GM18951 (cell line): ENCODE measurements around the gene BTBD7.

ENCODE experiments used
- POLR2A ChIP-seq: IDR thresholded peaks from 4 replicates; pipeline ENCODE4 v1.6.1; 2011; ENCODE audit warnings: mild to moderate bottlenecking; ENCODE audit not compliant: insufficient read length, insufficient read depth; ENCODE audit errors: extremely low read depth
- in situ Hi-C: fragments of 300-500 bp; cut with MboI; formaldehyde crosslinking; loops from one replicate; pipeline ENCODE4 v1.12.0; 2022; ENCODE audit warnings: low sequenced_read_pairs, mixed read lengths, inconsistent platforms; ENCODE audit not compliant: unreplicated experiment

Gene BTBD7

GRCh38 chr14:93303659-93304058 lies 29.2 kb downstream of the BTBD7 start:
- TF ChIP-seq POLR2A: no peak
- in situ Hi-C loops: no loop called here

- in situ Hi-C loops: no loop called here
- TF ChIP-seq POLR2A: no peak
Measured at GRCh38 chr14:93302688-93303581, 29.9 kb downstream of the BTBD7 start.

- no peak for TF ChIP-seq POLR2A
- in situ Hi-C loops: no loop called here
Measured at GRCh38 chr14:93301821-93302447, 30.9 kb downstream of the BTBD7 start.

- in situ Hi-C loops: no loop called here
- no peak for TF ChIP-seq POLR2A
Measured at GRCh38 chr14:93299866-93300265, 33.0 kb downstream of the BTBD7 start.

GRCh38 chr14:93299416-93299815 lies 33.4 kb downstream of the BTBD7 start:
- no peak for TF ChIP-seq POLR2A
- in situ Hi-C loops: no loop called here

- in situ Hi-C loops: no loop called here
- no peak for TF ChIP-seq POLR2A
Measured at GRCh38 chr14:93295541-93296220, 37.2 kb downstream of the BTBD7 start.

- no peak for TF ChIP-seq POLR2A
- in situ Hi-C loops: no loop called here
Measured at GRCh38 chr14:93286212-93286890, 46.5 kb downstream of the BTBD7 start.

- in situ Hi-C loops: no loop called here
- TF ChIP-seq POLR2A: no peak
Measured at GRCh38 chr14:93285044-93285443, 47.8 kb downstream of the BTBD7 start.

GRCh38 chr14:93281937-93282336 lies 50.9 kb downstream of the BTBD7 start:
- in situ Hi-C loops: no loop called here
- TF ChIP-seq POLR2A: no peak

- no peak for TF ChIP-seq POLR2A
- in situ Hi-C loops: no loop called here
Measured at GRCh38 chr14:93280743-93281142, 52.1 kb downstream of the BTBD7 start.

- in situ Hi-C loops: no loop called here
- TF ChIP-seq POLR2A: no peak
Measured at GRCh38 chr14:93276031-93276716, 56.7 kb downstream of the BTBD7 start.

- in situ Hi-C loops: no loop called here
Measured at GRCh38 chr14:93274055-93274806, 58.6 kb downstream of the BTBD7 start.

GRCh38 chr14:93271111-93271510 lies 61.7 kb downstream of the BTBD7 start:
- TF ChIP-seq POLR2A: no peak
- in situ Hi-C loops: no loop called here

More at GRCh38 chr14:93274055-93274806, 58.6 kb downstream of the BTBD7 start:
- no peak for TF ChIP-seq POLR2A
